GM13977 (cell line): ENCODE results near the gene OBP2A.
"Not testable (repeated sequence)": the region's sequence is repeated elsewhere in the genome, so short reads cannot be mapped to it uniquely, and the experiment has no call there.

Experiments
- DNase-seq: peaks from one replicate; pipeline ENCODE4 v3.0.0; 2012; ENCODE audit warnings: low spot score
- CTCF ChIP-seq: IDR thresholded peaks from 2 replicates; pipeline ENCODE4 v1.5.1; 2012; ENCODE audit warnings: mild to moderate bottlenecking, control low read depth; ENCODE audit not compliant: insufficient read depth; ENCODE audit errors: extremely low read depth, missing control alignments
- in situ Hi-C: fragments of 300-500 bp; cut with MboI; formaldehyde crosslinking; loops from one replicate; pipeline ENCODE4 v1.12.0; 2022; ENCODE audit warnings: low sequenced_read_pairs, low pct_unique_long_range_greater_than_20kb, mixed read lengths, inconsistent platforms; ENCODE audit not compliant: unreplicated experiment

The OBP2A gene

GRCh38 chr9:135513351-135513846 lies 32.5 kb upstream of the OBP2A start:
- no peak for TF ChIP-seq CTCF
- peak; percentile 4 for DNase-seq
- in situ Hi-C loops: no loop called here

- in situ Hi-C loops, DNase-seq: not testable (repeated sequence)
Observed at GRCh38 chr9:135513906-135514305, 32.0 kb upstream of the OBP2A start.

DNA sequence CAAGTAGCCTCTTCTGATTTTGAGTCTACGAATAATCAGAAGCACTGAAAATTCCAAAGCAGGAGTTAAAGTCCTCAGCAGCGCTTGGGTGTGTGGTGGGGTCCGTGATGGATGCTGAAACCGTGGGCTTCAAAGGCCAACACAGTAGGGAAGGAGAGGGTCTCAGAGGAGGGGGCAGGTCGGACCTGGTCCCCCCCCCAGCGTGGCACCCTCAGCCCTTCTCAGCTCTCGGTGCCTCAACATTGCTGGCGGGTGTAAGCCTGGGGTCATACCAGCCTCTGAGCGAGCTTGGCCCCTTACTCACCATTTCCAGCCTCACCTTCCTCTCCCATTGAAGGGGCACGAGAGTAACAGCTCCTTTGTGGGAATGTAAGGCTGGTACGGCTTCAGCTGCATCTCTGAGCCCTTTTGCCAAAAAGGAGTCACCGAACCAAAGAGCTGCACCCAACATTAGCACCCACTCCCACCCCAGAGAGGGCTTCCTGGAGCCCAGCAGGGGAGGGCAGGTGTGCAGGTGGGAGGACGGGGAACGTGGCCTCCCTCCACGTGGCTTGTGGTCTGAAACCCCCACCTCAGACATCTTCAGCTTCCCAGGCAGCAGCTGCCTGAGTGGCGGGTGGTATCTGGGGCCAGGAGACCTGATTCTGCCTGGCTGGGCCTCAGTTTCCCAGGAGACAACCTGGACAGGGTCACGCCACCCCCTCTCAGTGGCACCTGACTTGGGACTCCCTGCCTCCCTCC lies 31.4 kb upstream of the OBP2A start:
- no peak for TF ChIP-seq CTCF
- in situ Hi-C loops: no loop called here
- peak; percentile 8 for DNase-seq

DNA sequence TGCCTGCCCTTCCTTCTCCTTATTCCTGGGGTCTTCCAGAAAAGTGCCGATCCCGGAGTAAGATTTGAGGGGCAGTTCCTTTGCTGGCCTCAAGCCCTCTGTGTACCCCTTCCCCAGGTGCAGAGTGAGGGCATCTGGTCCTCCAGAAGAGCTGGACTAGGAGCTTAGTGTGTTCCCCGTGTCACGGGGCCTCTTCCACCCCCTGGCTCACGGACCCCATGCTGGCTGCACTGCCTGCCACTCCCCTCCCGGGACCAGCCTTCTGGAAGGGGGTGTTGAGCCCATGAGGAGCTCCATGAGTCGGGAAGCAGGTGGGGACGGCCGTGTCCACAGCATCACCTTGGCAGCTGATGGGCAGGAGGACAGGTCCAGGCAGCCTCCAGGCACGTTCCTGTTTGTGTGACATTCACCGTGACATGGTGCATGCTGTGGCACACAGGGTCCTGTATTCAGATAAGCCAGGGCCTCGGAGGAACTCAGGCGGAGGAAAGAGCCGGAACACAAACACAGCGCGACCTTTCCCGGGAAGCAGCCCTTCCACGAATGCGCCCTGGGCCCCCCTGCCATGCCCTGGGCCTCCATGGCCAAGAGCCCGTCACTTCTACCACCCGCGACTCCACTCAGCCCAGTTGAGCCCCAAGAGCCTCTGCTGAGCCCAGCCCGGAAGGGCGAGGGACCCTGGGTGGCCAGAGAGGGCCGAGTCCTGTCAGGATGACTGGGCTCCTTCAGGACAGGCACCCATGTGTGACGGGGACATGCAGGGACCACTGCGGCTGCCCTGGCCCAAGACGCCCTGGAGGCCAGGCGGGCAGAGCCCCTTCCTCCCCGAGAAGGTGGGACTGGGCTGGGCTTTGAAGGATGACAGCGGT lies 30.6 kb upstream of the OBP2A start:
- TF ChIP-seq CTCF: no peak
- DNase-seq: peak; percentile 7
- in situ Hi-C loops: no loop called here

- TF ChIP-seq CTCF: no peak
- in situ Hi-C loops: no loop called here
- DNase-seq: no peak
Observed at GRCh38 chr9:135516132-135516860, 29.6 kb upstream of the OBP2A start.

- in situ Hi-C loops: no loop called here
- TF ChIP-seq CTCF: no peak
- no peak for DNase-seq
Observed at GRCh38 chr9:135517407-135517822, 28.5 kb upstream of the OBP2A start.
